ENCODE data around the gene MYH11.

GRCh38 chr16:15739464-15739863 is 117.4 kb downstream of the MYH11 start:
- TF ChIP-seq, protein P1, sequence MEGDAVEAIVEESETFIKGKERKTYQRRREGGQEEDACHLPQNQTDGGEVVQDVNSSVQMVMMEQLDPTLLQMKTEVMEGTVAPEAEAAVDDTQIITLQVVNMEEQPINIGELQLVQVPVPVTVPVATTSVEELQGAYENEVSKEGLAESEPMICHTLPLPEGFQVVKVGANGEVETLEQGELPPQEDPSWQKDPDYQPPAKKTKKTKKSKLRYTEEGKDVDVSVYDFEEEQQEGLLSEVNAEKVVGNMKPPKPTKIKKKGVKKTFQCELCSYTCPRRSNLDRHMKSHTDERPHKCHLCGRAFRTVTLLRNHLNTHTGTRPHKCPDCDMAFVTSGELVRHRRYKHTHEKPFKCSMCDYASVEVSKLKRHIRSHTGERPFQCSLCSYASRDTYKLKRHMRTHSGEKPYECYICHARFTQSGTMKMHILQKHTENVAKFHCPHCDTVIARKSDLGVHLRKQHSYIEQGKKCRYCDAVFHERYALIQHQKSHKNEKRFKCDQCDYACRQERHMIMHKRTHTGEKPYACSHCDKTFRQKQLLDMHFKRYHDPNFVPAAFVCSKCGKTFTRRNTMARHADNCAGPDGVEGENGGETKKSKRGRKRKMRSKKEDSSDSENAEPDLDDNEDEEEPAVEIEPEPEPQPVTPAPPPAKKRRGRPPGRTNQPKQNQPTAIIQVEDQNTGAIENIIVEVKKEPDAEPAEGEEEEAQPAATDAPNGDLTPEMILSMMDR (IDR thresholded peaks at IDR 0.05 in 8 of 11, conservative IDR thresholded peaks at IDR 0.05 in 3 of 11) = no peak
- TF ChIP-seq POLR2A (IDR thresholded peaks at IDR 0.05) = no peak
- no peak for TF ChIP-seq POLR2AphosphoS5 (IDR thresholded peaks at IDR 0.05)

Measured in spleen (tissue), 7 donors.